Heart right ventricle (tissue), 16 donors: ENCODE results near the gene TUBA3D. TPM values are rescaled to one million over a fixed set of nuclear protein-coding genes. Genes with fewer than 3 reads are reported as not detected.
"Not testable (repeated sequence)": the region's sequence is repeated elsewhere in the genome, so short reads cannot be mapped to it uniquely, and the experiment has no call there.

Source experiments
- ATAC-seq, 8 donors: fragments of 200-7000 bp; cut with Tn5 transposase; one replicate each; pipeline ENCODE4 v1.9.1; 2020; ENCODE audit warnings: mild to moderate bottlenecking in 8 of 8, moderate library complexity in 8 of 8, moderate number of reproducible peaks in 1 of 8
- DNase-seq, 2 donors: peaks; one replicate each; pipeline ENCODE4 v3.0.0-alpha.2; 2020
- H3K27ac ChIP-seq, 10 donors: fragments of 200-600 bp; sonication (generic) in 2 of 10; one replicate each; pipeline versions ENCODE4 v1.5.0 to v1.8.0; 2020 to 2022; ENCODE audit warnings: mild to moderate bottlenecking in 3 of 10
- H3K27me3 ChIP-seq, 7 donors: fragments of 200-600 bp; one replicate each; pipeline ENCODE4 v1.8.0; 2021 to 2022; ENCODE audit warnings: mild to moderate bottlenecking in 2 of 7
- H3K36me3 ChIP-seq, 9 donors: fragments of 200-600 bp; sonication (generic) in 1 of 9; one replicate each; pipeline versions ENCODE4 v1.5.0 to v1.8.0; 2020 to 2022; ENCODE audit warnings: mild to moderate bottlenecking in 2 of 9
- H3K4me1 ChIP-seq, 9 donors: fragments of 200-600 bp; sonication (generic) in 1 of 9; one replicate each; pipeline versions ENCODE4 v1.5.0 to v1.8.0; 2020 to 2022; ENCODE audit warnings: mild to moderate bottlenecking in 4 of 9
- H3K4me3 ChIP-seq, 10 donors: fragments of 200-600 bp; sonication (generic) in 2 of 10; one replicate each; pipeline versions ENCODE4 v1.5.0 to v1.8.0; 2020 to 2022; ENCODE audit warnings: mild to moderate bottlenecking in 7 of 10, moderate library complexity in 2 of 10
- H3K9me3 ChIP-seq, 11 donors: fragments of 200-600 bp in 10 of 11; sonication (generic) in 2 of 11; one replicate each; pipeline versions ENCODE4 v1.5.0 to v1.8.0; 2013 to 2022; ENCODE audit warnings: mild to moderate bottlenecking in 2 of 11, control low read depth in 1 of 11, moderate library complexity in 1 of 11
- WGBS, 2 donors: extraction: QIAGEN DNeasy Blood & Tissue Kit; methylation state at CpG; one replicate each; pipeline ENCODE4 v1.1.7; 2013; ENCODE audit warnings: inconsistent platforms in 1 of 2; 5-methylcytosine and 5-hydroxymethylcytosine counted together
- intact Hi-C, 10 donors: fragments of 100-400 bp; cut with DNase I; formaldehyde crosslinking; loops; one replicate each; pipeline versions ENCODE4 v1.11.1 to v1.14.2; 2022
- polyA plus RNA-seq, 2 donors: library from polyadenylated mRNA; stranded (reverse); fragments of 200-250 nt; gene quantifications; one replicate each; pipeline ENCODE4 v1.2.3, GENCODE V29; 2013
- total RNA-seq, 10 donors: library from RNA; stranded (reverse); fragmentation: NEBNext Ultra II Directional in 3 of 10; extraction: Animal tissue kit (Norgen Biotek cat#: 25700) in 3 of 10; gene quantifications; one replicate each; pipeline versions ENCODE4 v1.2.1 to v1.2.4, GENCODE V29; 2021 to 2023
- TF ChIP-seq, protein P1 (sequence below), 9 donors: fragments of 200-600 bp; sonication (generic) in 2 of 9; IDR thresholded peaks; one replicate each; pipeline versions ENCODE4 v1.5.0 to v1.8.0; 2021 to 2022; ENCODE audit warnings: antibody characterized with exemption in 9 of 9, mild to moderate bottlenecking in 5 of 9, moderate library complexity in 1 of 9
- donor health status: Arrhythmogenic right ventricular cardiomyopathy.
- donor health status: ischemic (EF 13 %, LVEDD 7.1; RV severe dilation, severe dysfunction).
- donor health status: healthy with polysubstance abuse.
- donor health status: DM: no; HTN: yes; CAD: no.
- donor health status: DM: no; HTN: no; CAD: no.
- donor health status: ischemic (EF 25% LVEDD 6.9; RV normal size, moderate dysfunction).
- donor health status: ischemic (EF 25% LVEDD 5.7; RV mildly dilated, moderate dysfunction).
- donor health status: healthy.
- donor health status: DM: yes; HTN: yes; CAD: no.
- donor health status: Ischemic cardiomyopathy.
- donor health status: ischemic (EF 35%, LVEDD 5.7; RV mildly dilated, moderate dysfunction).
- donor health status: nonischemic (EF 11% LVEDD 7.7; RV severe dilation, severe dysfunction).
- donor health status: DM: yes; HTN: yes; CAD: no.
- donor health status: PGD.
- donor health status: ischemic (EF 29% LVEDD 5.4; RV normal size, mild dysfunction).
- donor health status: nonischemic (EF 23%, LVEDD 6.1; RV moderate dilation, normal function).

Gene TUBA3D
- total and polyA plus RNA-seq, 12 donors = 5.1 to 677 (median 30.1) TPM

DNA sequence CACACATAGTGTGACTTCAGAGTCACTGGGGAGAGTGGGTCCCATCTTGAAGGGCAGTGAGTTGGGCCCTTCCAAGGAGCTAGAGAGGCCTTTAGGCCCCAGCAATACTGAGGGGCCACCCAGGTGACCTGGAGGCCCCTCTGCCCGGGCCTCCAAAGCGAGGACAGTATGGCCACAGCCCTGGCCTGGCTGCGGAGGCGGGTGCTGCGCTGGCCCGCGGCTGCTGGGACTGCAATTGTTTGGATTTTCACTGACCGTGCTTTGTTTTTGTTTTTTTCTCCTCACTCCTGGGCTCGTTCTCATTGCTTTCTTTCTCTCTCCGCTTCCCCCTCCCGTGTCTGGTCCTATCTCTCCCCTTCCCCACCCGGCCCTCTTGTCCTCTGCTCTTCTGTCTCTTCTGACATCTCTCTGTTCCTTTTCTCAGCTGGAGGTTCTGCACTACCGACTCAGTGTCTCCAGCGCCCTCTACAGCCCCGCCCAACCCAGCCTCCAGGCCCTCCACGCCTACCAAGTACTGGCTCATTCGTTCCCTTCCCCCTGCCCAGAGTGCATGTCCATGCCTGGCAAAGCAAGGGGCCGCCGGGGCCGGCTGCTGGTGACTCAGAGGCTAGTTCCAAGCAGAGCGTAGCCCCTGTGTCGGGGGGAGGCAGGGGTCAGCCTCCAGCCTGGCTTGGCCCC, 35.5 kb downstream of the TUBA3D start:
- 67 to 83% methylated on average over 21 to 22 of the region's 22 CpGs for WGBS, 2 donors
- ATAC-seq = peak in 7 of 8 donors; percentile 9 to 73 (median 57)
- H3K9me3 ChIP-seq, H3K4me1 ChIP-seq, DNase-seq, H3K4me3 ChIP-seq, H3K27ac ChIP-seq, H3K27me3 ChIP-seq: not testable (repeated sequence)
- intact Hi-C loops = loop anchor here in 3 of 10 donors (10.0 kb wide), 1 partner anchor 97 kb away; no protein-coding TSS in a partner anchor
- TF ChIP-seq, protein P1, sequence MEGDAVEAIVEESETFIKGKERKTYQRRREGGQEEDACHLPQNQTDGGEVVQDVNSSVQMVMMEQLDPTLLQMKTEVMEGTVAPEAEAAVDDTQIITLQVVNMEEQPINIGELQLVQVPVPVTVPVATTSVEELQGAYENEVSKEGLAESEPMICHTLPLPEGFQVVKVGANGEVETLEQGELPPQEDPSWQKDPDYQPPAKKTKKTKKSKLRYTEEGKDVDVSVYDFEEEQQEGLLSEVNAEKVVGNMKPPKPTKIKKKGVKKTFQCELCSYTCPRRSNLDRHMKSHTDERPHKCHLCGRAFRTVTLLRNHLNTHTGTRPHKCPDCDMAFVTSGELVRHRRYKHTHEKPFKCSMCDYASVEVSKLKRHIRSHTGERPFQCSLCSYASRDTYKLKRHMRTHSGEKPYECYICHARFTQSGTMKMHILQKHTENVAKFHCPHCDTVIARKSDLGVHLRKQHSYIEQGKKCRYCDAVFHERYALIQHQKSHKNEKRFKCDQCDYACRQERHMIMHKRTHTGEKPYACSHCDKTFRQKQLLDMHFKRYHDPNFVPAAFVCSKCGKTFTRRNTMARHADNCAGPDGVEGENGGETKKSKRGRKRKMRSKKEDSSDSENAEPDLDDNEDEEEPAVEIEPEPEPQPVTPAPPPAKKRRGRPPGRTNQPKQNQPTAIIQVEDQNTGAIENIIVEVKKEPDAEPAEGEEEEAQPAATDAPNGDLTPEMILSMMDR (IDR thresholded peaks at IDR 0.05) = peak in 1 of 9 donors; percentile 15
- H3K36me3 ChIP-seq = peaks cover 0 to 80% (median 33%) of the 10 kb centered on the region in 9 donors

DNA sequence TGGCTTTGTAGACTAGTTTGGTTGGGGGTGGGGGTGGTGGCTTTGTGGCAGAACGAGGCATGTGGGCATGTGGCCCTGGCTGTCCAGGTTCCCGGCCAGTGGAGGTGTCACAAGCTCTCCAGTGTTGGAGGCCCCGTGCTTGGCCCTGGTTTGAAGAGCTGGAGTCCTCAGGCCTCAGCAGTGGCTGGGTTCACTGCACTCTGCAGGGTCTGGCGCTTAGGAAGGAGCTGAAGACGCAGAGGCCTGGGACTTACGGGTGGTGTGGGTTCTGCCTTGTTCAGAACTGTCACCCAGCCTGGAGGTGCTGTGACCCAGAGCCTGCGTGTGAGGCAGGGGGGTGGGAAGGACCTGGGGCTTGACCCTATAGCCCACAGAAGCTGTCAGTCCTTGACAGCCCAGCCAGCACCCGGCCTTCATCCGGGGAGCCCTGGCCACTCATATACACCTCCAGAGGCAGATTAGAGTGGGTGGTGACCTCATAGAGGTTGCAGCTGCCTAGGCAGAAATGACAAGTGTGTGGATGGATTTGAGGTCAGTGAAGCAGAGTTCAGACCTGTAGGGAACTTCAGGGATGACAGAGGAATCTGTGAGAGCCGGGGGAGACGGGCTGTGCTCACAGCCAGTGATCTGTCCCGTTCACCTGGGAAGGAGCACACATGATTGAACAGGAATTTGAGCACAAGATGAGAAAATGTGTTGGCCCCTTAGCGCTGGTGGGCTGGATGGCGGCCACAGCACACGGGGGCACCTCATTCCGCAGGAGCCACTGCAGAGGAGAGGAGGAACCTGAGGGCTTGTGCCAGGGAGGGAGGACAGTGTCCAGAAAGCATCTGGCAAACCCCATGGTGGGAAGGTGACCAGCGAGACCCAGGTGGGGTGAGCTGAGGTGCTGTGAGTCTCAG, 36.3 kb downstream of the TUBA3D start:
- WGBS, 2 donors = 58 to 75% methylated on average over 14 to 15 of the region's 17 CpGs
- H3K4me1 ChIP-seq, H3K9me3 ChIP-seq, DNase-seq, H3K4me3 ChIP-seq, H3K27me3 ChIP-seq, H3K27ac ChIP-seq: not testable (repeated sequence)
- peak in 7 of 8 donors; percentile 6 to 55 (median 31) for ATAC-seq
- intact Hi-C loops = loop anchor here in 3 of 10 donors (10.0 kb wide), 1 partner anchor 97 kb away; no protein-coding TSS in a partner anchor
- peaks cover 0 to 80% (median 25%) of the 10 kb centered on the region in 9 donors for H3K36me3 ChIP-seq

DNA sequence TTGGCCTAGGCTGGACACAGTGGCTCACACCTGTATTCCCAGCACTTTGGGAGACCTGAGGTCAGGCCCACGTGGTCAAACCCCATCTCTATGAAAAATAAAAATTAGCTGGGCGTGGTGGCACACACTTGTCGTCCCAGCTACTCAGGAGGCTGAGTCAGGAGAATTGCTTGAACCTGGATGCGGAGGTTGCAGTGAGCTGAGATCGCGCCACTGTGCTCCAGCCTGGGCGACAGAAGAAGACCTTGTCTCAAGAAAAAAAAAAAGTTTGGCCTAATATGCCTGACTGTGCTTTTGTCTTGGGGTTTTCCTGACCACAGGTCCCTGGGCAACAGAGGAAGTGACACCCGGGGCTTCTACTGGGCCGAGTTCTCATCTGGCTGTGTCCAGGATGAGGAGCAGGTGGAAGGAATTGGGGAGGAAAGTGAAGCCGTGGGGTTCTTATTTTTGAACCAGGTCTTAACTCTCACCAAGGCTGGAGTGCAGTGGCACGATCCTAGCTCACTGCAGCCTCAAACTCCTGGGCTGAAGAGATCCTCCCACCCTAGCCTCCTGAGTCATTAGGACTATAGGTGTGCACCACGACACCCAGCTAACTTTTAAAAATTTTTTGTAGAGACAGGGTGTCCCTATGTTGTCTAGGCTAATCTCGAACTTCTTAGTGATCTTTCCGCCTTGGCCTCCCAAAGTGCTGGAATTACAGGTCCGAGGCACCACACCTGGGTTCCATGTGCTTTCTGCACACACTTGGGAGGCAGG, 38.7 kb downstream of the TUBA3D start:
- intact Hi-C loops = loop anchor here in 6 of 10 donors (5.0 to 10.0 kb wide), 2 partner anchors 100 to 102 kb away; no protein-coding TSS in a partner anchor
- not testable (repeated sequence) for ATAC-seq, H3K27me3 ChIP-seq, H3K4me3 ChIP-seq, DNase-seq, H3K4me1 ChIP-seq, H3K9me3 ChIP-seq, H3K27ac ChIP-seq
- peaks cover 0 to 82% (median 10%) of the 10 kb centered on the region in 9 donors for H3K36me3 ChIP-seq
- 52 to 73% methylated on average over 13 to 15 of the region's 15 CpGs for WGBS, 2 donors

DNA sequence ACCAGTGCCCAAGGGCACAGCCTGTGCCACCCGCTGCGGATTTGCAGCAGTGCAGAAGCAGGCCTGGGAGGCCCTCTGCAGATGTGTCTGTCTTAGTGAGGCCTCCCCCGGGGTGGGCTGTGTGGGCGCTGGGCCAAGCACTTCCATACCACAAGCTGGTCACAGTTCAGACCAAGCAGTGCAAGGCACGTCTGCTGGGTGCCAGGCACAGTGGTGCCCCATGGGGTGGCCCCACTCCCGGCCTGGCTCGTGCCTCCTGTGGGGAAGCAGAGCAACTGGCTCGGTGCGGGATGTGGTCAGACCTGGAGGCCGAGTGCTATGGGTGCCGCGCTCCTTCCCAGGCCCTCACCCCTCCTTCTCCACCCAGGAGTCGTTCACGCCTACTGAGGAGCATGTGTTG, 39.3 kb downstream of the TUBA3D start:
- not testable (repeated sequence) for H3K27me3 ChIP-seq, DNase-seq, H3K27ac ChIP-seq, H3K4me1 ChIP-seq, H3K9me3 ChIP-seq, H3K4me3 ChIP-seq
- peak in 1 of 8 donors; percentile 7 for ATAC-seq
- intact Hi-C loops = loop anchor here in 6 of 10 donors (5.0 to 10.0 kb wide), 2 partner anchors 100 to 103 kb away; no protein-coding TSS in a partner anchor
- WGBS, 2 donors = 83 to 86% methylated on average over 14 of the region's 14 CpGs
- peaks cover 0 to 82% (median 6%) of the 10 kb centered on the region in 9 donors for H3K36me3 ChIP-seq

DNA sequence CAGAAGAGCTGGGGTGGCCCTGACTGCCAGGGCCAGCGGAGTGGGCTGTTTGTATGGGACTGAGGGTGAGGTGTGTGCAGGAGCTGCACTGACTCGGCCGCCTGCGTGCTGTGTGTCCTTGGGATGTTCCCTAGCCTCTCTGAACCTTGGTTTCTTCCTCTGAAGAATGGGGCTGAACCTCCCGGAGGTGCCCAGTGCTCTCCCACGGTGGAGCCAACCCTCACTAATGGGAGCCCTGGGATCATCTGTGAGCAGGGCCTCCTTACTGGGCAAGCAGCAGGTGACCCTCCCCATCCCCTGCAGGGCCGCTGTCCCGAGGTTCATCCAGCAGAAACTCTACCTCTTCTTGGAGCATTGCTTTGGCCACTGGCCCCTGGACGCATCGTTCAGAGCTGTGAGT, 40.1 kb downstream of the TUBA3D start:
- WGBS, 2 donors = 76% methylated on average over 10 of the region's 10 CpGs
- DNase-seq (no peak), ATAC-seq (peak in 1 of 8 donors; percentile 2)
- intact Hi-C loops = loop anchor here in 6 of 10 donors (5.0 to 10.0 kb wide), 2 partner anchors 101 to 104 kb away; no protein-coding TSS in a partner anchor
- Histone ChIP-seq H3K4me1 (no peaks in the 10 kb centered on the region), H3K27me3 (no peaks in the 10 kb centered on the region), H3K27ac (no peak overlapping the region), H3K9me3 (no peaks in the 10 kb centered on the region), H3K4me3 (no peak overlapping the region), H3K36me3 (peaks cover 0 to 86% (median 6%) of the 10 kb centered on the region in 9 donors)
- TF ChIP-seq, protein P1 (IDR thresholded peaks at IDR 0.05) = no peak
